ENCODE measurements around the gene USP33. TPM values are rescaled to one million over a fixed set of nuclear protein-coding genes. Genes with fewer than 3 reads are reported as not detected.
"Not testable (repeated sequence)": the region's sequence is repeated elsewhere in the genome, so short reads cannot be mapped to it uniquely, and the experiment has no call there.

USP33 gene
- polyA plus RNA-seq (ENCODE audit: insufficient read length in 3 of 3): 10 to 100 TPM; 82.1 to 90.0 (median 84.7) TPM

DNA sequence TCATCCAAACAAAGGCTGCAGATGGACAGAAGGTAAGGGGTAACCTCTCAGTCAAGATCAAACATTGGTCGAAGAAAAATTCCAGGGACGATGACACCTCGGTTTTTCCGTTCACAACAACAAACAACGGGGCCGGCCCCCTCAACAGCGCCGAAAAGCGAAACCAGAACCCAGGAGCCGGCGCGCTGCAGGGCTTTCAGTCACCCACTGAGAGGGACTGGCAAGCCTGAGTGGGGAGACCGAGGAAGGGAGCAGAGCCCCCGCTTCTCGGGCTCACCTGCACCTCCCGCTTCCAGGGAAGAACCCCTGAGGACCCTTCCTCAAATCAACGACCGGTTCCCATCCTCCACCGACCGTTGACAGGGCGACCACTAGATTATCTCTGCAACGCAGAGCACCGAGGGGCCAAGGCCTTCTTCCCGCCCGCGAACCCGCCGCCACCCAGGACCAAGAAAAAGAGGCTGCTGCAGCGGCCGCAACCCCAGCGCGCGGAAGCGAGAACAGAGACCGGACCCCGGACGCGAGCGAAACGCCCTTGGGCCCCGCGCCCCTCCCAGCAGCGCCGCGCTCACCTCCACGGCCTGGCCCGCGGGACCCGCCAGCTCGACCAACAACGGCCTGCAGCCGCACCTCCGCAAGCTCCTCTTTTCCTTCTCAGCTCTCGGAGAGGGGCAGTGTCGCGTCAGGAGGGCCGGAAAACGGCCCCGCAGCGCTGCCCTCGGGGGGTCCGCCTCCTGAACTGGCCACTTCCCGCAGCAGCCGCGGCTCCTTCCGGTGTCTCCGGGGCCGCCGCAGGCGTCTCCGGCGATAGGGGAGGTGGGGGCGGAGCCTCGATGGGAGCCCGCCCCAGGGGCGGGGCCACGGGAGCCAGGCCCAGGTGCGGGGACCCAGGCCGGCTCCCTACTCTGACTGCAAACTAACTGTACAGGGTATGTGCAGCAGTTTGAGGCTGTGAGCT is at the start of gene USP33:
Gene USP33, minus strand, starts transcription at position 782 of the 958 bp plus-strand sequence. CDS start 18,155 bp downstream, outside the sequence.
- peak; percentile 72 to 82 (median 80) for DNase-seq (ENCODE audit: low read depth in 3 of 3, low spot score in 2 of 3)

DNA sequence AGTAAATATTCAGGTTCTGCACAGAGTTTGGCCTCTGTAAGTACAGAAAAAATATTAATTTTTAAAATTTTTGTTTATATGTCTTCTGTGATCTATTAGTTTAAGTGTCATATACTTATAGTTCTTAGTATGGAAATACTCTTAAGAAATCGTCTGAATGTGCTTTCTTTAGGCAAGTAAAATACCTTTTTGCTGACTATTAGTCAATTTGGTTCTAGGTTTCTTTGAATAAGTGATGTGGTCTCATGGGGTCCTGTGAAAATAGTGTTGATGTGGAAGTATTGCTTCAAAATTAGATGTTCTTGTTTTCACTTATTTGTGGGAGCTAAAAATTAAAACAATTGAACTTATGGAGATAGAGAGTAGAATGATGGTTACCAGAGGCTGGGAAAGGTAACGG is 43.7 kb upstream of the USP33 start:
- no peak for DNase-seq (ENCODE audit: low read depth in 3 of 3, low spot score in 2 of 3)

DNA sequence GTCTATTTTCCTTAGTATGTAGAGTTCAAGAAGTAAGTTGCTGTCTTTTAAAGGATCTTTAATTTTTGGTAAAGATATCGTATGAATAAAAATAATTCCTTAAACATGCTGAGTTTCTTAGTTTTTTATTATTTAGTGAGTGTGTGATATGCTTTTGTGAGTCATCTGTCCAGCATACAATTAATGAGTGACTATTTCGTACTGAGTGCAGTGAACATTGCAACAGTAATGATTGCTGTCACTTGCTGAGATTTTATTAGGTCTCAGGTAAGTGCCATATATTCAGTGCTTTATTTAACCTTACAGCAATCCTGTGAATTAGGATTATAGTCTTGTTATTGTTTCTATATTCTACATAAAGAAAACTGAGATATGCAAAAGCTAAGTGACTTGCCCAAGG is 42.4 kb upstream of the USP33 start:
- no peak for DNase-seq (ENCODE audit: low read depth in 3 of 3, low spot score in 2 of 3)

DNA sequence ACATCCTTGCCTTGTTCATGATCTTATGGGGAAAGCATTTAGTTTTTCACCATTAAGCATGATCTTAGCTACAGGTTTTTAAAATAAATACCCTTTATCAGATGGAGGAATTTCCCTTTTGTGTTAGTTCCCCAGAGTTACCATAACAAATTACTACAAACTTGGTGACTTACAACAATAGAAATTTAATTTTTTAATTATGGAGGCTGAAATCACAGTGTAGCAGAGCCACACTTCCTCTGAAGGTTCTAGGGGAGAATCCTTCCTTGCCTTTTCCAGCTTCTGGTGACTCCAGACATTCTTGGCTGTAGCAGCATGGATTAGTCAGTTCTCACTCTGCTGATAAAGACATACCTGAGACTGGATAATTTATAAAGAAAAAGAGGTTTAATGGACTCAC is 38.3 kb upstream of the USP33 start:
- no peak for DNase-seq (ENCODE audit: low read depth in 3 of 3, low spot score in 2 of 3)

DNA sequence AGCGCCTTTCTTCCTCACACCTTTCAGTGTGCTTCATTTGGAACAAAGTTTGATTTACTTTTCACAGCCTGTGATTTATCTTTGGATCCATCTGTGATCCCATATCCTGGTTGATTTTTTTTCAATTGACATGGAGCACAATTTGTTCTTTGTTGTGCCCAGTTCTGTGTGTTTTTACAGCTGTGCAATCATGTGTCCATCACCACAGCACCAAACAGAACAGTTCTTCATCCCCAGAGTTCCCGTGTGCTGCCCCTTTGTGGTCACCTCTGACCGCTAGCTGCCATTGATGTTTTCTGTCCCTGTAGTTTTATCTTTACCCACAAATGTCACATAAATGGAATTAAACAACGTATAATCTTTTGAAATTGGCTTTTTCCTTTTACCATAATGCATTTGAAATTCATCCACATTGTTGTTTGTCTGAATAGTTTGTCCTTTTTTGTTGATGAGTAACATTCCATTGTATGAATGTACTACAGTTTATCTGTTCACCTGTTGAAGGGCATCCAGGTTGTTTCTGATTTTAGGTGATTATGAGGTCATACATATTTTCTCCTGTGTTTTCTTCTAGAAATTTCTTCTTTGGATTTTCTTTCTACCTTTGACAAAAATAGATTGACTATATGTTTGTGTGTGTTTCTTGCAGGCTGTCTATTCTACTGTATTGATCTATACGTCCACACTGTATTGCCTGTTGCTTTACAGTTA is 37.2 kb upstream of the USP33 start:
- DNase-seq (ENCODE audit: low read depth in 3 of 3, low spot score in 2 of 3): no peak

DNA sequence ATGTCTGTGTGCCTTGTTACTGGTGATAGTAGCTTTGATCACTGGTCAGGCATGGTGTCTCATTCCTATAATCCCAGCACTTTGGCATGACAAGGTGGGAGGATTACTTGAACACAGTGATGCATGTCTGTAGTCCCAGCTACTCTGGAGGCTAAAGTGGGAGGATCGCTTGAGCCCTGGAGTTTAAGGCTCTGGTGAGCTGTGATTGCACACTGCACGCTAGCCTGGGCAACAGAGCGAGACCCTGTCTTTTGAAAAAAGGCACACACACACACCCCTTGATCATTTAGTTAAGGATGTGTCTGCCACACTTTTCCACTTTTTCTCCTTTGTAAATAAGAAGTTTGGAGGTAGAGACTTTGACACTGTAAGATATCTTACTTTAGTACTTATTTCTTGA is 34.9 kb upstream of the USP33 start:
- DNase-seq (ENCODE audit: low read depth in 3 of 3, low spot score in 2 of 3): no peak

DNA sequence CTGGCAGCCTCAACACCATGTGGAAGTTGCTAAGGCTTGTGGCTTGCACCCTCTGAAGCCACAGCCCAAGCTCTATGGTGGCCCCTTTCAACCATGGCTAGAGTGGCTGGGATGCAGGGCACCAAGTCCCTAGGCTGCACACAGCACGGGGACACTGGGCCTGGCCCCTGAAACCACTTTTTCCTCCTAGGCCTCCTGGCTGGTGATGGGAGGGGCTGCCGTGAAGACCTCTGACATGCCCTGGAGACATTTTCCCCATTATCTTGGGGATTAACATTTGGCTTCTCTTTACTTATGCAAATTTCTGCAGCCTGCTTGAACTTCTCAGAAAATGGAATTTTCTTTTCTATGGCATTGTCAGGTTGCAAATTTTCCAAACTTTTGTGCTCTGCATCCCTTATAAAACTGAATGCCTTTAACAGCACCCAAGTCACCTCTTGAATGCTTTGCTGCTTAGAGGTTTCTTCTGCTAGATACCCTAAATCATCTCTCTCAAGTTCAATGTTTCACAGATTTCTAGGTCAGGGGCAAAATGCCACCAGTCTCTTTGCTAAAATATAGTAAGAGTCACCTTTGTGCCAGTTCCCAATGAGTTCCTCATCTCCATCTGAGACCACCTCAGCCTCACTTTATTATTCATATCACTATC is 26.6 kb upstream of the USP33 start:
- DNase-seq (ENCODE audit: low read depth in 3 of 3, low spot score in 2 of 3): not testable (repeated sequence)

DNA sequence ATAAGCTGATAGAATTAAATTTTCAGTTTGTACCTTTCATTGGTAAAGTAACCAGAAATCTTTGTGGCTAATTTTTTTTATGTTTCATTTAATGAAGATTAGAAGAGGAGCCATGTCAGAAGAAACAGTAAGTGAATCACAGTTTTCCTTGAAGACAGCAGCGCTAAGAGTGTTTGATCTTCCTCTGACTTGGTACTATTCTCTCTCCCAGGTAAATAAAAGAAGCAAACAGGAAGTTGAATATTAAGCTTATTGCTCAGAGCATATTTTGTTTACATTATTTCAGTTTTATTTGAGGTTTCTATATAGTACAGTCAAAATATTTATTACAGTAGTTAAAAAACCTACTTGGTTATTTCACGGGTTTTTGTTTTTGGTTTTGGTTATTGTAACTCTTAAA is 23.5 kb upstream of the USP33 start:
- DNase-seq (ENCODE audit: low read depth in 3 of 3, low spot score in 2 of 3): no peak

DNA sequence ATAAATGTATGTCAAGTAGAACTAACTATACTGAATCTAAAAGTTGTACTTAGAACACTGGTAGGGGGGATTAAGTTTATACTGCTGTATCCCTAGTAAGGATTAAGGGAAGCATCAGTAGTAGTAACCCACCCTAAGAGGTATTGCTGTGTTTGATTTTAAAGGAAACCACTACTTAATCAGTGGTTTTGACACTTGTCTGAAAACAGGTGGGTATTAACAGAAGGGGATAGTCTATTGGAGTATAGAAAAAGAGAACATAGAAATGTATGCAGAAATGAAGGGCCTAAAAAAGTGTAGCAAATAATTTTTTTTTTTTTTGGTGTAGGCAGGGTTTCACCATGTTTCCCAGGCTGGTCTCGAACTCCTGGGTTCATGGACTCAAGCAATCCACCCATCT is 22.0 kb upstream of the USP33 start:
- DNase-seq (ENCODE audit: low read depth in 3 of 3, low spot score in 2 of 3): no peak

DNA sequence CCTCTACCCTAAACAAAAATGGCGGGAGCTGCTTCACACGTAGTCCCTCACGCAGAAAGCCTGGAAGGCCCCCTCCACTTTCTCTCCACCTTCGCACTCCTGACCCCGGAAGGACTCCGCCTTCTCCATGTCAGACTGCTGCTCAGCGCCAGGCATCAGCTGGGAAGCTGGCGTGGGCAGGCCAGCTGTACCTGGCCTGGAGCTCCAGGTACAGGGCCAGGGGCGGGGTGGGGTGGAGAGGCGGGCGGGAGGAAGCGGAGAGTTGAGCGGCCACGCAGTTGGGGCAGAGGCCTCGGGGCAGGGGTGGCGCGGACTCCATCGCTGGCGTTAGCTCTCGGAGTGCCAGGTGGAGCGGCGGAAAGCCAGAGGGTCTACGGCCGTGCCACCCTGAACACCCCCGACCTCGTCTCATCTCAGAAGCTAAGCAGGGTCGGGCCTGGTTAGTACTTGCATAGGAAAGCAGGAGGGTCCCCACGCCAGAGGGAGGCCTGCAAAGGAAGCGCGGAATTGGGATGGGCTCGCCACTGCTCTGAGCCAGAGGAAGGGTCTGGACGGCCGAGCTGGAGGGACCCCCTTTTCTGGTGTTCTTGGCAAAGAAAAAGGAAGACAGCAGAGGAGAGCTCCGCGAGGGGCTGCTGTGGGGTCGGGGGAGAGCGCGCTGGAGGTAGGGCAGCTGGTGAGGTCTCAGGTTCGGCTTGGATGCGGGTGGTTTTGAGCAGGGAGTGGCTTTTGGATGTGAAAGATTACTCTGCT is 20.1 kb upstream of the USP33 start, which contains the start of gene MIGA1:
Gene MIGA1, plus strand, starts transcription at position 121 of the 753 bp plus-strand sequence. CDS start 3,604 bp downstream, outside the sequence.
- DNase-seq (ENCODE audit: low read depth in 3 of 3, low spot score in 2 of 3): peak; percentile 81 to 89 (median 82)

DNA sequence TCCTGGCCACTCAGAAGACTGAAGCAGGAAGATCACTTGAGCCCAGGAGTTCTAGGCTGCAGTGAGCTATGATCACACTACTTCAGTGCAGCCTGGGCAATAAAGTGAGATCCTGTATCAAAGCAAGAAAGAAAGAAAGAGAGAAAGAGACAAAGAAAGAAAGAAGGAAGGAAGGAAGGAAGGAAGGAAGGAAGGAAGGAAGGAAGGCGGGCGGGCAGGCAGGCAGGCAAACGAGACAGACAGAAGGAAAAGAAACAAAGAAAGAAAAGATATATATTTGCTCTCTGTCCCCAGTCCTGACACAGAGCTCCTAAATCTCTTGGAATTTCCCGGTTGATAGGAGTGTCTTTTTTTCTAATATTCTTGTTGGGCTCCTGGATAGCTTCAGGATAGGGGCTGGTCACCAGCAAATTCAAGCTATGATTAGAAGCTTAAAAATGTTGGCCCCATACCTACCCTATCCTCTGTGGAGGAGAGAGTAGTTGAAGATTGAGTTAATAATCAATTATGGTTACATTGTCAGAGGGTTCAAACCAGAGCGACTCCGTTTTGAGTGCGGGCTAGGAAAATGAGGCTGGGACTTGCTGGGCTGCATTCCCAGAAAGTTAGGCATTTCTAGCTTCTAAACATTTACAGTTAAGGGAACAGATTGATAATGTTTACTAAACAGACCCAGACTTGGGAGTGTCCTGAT is 16.5 kb upstream of the USP33 start:
- DNase-seq (ENCODE audit: low read depth in 3 of 3, low spot score in 2 of 3): no peak

DNA sequence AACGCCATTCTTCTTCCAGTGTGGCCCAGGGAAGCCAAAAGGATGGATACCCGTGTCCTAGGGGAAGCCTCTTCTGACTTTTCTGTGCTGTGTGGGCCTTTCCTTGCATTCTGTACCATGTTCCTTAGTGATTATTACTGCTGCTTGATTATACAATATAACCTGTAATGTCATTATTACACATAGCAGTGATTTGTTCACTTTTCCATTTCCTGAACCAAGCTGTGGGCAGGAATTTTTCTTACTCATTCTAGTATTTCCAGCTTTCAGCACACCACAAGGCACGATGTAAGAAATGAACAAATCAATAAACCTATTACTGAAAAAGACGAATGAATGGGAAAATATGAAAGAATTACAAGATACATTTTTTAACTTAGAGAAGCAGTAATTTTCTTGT is 8.4 kb upstream of the USP33 start:
- no peak for DNase-seq (ENCODE audit: low read depth in 3 of 3, low spot score in 2 of 3)

DNA sequence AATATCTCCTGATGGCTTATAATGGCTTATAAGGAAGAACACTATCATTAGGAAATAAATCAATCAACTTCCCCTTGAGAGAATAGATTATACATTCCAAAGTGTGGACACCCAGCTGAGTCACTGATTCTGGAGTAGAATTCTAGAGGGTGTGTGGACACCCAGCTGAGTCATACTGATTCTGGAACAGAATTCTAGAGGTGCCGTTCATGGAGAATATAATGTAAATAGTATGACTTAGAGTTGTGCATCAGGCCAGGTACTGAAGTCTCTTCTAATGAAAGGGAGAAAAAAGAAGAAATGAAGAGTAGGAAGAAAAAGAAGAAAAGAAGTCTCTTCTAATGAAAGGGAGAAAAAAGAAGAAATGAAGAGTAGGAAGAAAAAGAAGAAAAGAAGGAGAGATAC is 2.4 kb upstream of the USP33 start:
- no peak for DNase-seq (ENCODE audit: low read depth in 3 of 3, low spot score in 2 of 3)

DNA sequence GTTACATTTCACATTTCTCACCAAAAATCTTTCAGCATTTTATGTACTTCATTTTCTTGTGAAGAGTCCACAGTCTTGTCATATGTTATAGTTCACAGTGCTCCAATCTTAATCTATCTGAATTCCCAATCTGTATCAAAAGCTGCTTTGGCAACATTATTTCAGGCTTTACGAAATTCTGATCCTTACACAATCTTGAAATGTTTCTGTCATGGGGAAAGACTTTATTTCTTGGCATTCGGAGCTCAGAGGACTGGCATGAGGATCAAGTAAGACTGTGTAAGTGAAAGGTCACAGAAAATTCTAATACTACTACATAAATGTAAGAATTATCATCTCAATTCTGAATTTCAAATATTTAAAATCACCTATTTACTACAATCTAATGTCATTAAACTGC is 2.0 kb downstream of the USP33 start:
- DNase-seq (ENCODE audit: low read depth in 3 of 3, low spot score in 2 of 3): no peak

DNA sequence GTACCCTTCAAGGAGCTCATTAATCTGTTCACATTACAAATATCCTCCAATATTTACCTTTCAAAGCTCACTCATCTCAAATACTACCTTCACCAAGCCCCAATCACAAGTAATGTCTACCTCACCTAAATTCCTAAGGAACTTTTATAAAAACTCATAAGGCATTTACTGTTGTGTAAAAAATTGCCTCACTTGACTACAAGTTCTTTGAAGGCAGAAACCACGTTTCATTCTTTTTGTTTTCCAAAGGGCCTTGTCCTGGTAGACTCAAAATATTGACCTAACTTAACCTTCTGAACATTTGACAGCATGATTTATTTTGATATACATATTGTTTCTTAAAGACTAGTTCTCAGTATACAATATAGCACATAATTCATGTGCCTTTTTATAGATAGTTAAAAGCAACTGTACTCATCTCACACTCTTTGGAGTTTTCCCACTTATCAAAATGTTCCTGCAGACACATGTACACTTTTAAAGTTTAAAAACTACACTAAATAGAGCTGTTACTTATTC is 2.5 kb downstream of the USP33 start:
- no peak for DNase-seq (ENCODE audit: low read depth in 3 of 3, low spot score in 2 of 3)

DNA sequence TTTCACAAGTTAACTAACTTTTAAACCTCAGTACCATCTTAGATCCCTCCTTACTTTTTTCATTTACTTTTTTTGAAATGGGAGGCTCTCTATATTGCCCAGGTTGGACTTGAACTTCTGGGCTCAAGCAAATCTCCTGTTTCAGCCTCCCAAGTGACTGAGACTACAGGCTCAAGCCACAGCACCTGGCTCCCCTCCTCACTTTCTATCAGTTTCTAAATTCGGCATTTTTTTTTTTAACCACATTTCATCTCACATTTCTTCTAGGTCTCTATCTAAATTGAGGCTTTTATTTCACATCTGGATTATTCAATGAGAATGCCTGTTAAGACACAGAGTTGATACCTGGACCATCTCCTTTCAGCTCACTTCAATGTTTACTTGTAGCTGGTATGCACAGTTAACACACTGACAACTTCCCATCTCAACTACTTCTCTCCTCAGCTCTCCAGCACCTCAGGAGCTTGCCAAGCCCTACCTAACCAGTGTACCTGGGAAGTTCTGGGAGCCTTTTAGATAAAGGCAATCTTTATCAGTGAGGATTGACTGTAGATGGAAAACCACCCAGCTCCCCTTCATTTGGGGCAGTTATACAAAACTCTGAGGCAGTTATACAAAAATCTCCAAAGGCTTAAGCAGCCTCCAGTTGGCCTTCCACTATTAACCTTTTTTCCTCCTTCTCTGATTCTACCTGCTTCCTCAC is 3.4 kb downstream of the USP33 start:
- no peak for DNase-seq (ENCODE audit: low read depth in 3 of 3, low spot score in 2 of 3)

DNA sequence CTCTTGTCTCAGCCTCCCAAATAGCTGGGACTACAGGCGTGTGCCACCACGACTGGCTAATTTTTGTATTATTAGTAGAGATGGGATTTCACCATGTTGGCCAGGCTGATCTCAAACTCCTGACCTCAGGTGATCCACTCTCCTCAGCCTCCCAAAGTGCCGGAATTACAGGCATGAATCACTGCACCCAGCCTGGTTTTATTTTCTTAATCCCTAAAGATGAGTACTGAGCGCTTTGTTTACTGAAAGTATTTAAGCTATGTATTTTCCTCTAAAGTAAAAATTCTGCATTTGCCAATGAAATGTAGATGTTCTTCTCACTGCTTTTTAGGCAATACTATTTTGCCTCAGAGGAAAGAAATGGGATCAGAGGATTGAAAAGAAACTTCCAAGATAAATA is 10.2 kb downstream of the USP33 start:
- DNase-seq (ENCODE audit: low read depth in 3 of 3, low spot score in 2 of 3): not testable (repeated sequence)

DNA sequence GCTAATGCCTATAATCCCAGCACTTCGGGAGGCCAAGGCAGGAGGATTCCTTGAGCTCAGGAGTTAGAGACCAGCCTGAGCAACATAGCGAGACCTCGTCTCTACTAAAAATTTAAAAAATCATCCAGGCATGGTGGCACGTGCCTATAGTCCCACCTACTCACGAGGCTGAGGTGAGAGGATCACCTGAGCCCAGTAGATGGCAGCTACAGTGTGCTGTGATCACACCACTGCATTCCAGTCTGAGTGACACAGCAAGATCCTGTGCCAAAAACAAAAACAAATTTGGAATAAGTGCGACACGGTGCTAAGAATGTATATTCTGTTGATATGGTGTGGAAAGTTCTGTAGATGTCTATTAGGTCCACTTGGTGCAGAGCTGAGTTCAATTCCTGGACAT is 15.1 kb downstream of the USP33 start:
- DNase-seq (ENCODE audit: low read depth in 3 of 3, low spot score in 2 of 3): no peak

DNA sequence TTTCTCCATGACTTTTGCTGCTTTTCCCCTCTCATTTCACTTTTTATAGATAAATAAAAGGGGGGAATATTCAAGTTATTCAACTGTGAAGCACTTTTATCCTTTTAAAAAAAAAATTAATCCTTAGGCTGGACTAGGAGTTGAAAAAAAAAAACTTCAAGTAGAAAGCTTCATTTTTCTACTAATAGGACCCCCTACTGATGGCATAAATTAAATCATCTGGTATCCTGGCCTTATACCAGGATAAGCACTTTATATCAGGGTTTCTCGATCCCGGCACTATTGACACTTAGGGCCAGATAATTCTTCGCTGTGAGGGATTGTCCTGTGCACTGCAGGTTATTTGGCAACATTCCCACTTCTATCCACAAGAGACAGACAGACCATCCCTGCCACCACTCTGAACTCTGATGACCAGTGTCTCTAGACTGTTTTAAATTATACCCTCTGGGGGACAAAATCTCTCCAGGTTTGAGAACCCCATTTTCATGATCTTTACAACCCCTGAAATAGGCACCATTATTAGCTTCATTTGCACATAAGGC is 17.6 kb downstream of the USP33 start:
- no peak for DNase-seq (ENCODE audit: low read depth in 3 of 3, low spot score in 2 of 3)
